Right lobe of liver (tissue), 6 donors: ENCODE measurements around the gene PLA2G2C. TPM values are rescaled to one million over a fixed set of nuclear protein-coding genes. Genes with fewer than 3 reads are reported as not detected.

ENCODE experiments used
- ATAC-seq, 4 donors: fragments of 200-7000 bp; cut with Tn5 transposase; one replicate each; pipeline ENCODE4 v1.9.1; 2020; ENCODE audit warnings: mild to moderate bottlenecking in 4 of 4, moderate library complexity in 4 of 4
- DNase-seq, 3 donors: peaks; one replicate each; pipeline ENCODE4 v3.0.0-alpha.2; 2020
- H3K27ac ChIP-seq, 3 donors: fragments of 200-600 bp; one replicate each; pipeline ENCODE4 v1.8.0; 2022
- H3K27me3 ChIP-seq, 2 donors: fragments of 200-600 bp; one replicate each; pipeline ENCODE4 v1.8.0; 2022
- H3K36me3 ChIP-seq, 4 donors: fragments of 200-600 bp; sonication (generic) in 1 of 4; one replicate each; pipeline versions ENCODE4 v1.5.1 to v1.8.0; 2017 to 2022; ENCODE audit warnings: control low read depth in 1 of 4
- H3K4me1 ChIP-seq, 4 donors: fragments of 200-600 bp; sonication (generic) in 1 of 4; one replicate each; pipeline versions ENCODE4 v1.5.1 to v1.8.0; 2017 to 2022; ENCODE audit warnings: control low read depth in 1 of 4
- H3K4me3 ChIP-seq, 3 donors: fragments of 200-600 bp; one replicate each; pipeline ENCODE4 v1.8.0; 2022
- H3K9me3 ChIP-seq, 4 donors: fragments of 200-600 bp; sonication (generic) in 1 of 4; one replicate each; pipeline versions ENCODE4 v1.5.1 to v1.8.0; 2017 to 2022; ENCODE audit warnings: control low read depth in 1 of 4
- POLR2A ChIP-seq: fragments of 450-650 bp; IDR thresholded peaks from one replicate; pipeline ENCODE4 v1.6.1; 2017; ENCODE audit warnings: antibody characterized with exemption, mild to moderate bottlenecking
- WGBS: methylation state at CpG from one replicate; pipeline ENCODE4 v1.1.6; 2018; ENCODE audit warnings: low coverage, low lambda C conversion rate; ENCODE audit not compliant: insufficient coverage; ENCODE audit errors: missing lambda C conversion rate; 5-methylcytosine and 5-hydroxymethylcytosine counted together
- intact Hi-C, 2 donors: fragments of 100-400 bp; cut with DNase I; formaldehyde crosslinking; loops; one replicate each; pipeline versions ENCODE4 v1.11.2 to v1.14.1; 2022
- total RNA-seq, 6 experiments: library from RNA; depleted of rRNA in 2 of 6; stranded (reverse); fragments of >200 nt in 2 of 6; fragmentation: NEBNext Ultra II Directional in 3 of 6; extraction: Animal tissue kit (Norgen Biotek cat#: 25700) in 3 of 6; gene quantifications; one replicate each; pipeline versions ENCODE4 v1.1.0 to v1.2.4, GENCODE V29; 2016 to 2023
- TF ChIP-seq, protein P1 (sequence below), 4 donors: fragments of 200-600 bp in 3 of 4; fragments of 450-650 bp in 1 of 4; IDR thresholded peaks; one replicate each; pipeline versions ENCODE4 v1.5.1 to v1.8.0; 2016 to 2022; ENCODE audit warnings: antibody characterized with exemption in 4 of 4, mild to moderate bottlenecking in 2 of 4
- donor health status: DM: no; HTN: yes; CAD: no.
- donor health status: DM: no; HTN: no; CAD: no.
- donor health status: DM: no; HTN: no; CAD: no.
- donor health status: DM: no; HTN: yes; CAD: no.
- donor health status: DM: no; HTN: yes; CAD: no.

The PLA2G2C gene
- total RNA-seq, 6 experiments from 2014 or later = not detected

DNA sequence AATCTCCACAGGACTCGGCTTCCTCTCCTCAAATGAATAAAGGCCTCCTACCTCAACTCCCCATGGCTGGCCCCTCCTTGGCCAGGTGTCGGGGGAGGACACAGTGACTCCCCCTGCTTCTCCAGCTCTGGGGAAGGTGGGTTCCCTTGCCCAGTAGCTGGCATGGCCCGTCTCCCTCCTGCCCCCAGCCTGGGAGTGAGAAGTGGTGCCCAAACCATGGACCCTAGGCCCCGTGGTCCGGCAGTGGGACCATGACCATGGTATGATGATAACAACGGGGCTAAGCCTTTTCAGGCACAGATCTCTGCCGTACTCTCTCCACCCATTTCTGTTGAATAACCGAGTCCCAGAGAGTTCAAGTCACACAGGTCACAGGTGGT lies 36.0 kb downstream of the PLA2G2C start:
- WGBS = 20% methylated on average over 1 of the region's 8 CpGs

DNA sequence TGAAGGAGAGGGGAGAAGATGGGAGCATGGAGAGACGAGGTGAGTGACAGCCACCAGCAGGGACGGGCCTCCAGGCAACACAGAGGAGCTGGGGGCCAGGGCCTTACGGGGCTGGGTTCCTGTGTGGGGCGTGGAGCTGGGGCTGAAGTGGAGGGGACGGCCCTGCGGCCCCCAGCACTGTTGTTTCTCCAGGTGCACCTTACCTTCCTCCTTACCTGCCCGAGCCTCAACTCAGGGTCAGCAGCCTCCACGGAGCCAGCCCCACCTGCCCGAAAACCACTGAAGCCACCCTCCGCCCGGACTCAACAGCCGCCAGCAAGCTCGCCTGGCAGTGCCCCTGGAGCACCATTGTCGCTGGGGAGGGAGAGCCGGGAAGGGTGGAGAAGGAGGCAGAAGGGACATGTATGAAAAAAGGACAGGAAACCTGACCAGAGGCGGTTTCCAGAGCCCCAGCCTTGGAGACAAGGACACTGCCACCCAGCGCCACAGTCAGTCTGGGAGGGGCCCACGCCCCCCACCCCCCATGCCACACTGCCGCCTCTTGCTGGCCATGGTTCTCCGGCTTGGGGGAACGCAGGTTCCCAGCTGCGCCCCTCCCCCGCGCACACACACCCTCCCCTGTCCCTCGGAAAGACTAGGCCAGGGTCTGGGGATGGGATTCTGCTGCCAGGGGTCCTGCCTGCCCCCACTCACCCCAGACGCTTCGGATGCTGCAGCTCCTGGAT lies 36.6 kb downstream of the PLA2G2C start:
- TF ChIP-seq, protein P1, sequence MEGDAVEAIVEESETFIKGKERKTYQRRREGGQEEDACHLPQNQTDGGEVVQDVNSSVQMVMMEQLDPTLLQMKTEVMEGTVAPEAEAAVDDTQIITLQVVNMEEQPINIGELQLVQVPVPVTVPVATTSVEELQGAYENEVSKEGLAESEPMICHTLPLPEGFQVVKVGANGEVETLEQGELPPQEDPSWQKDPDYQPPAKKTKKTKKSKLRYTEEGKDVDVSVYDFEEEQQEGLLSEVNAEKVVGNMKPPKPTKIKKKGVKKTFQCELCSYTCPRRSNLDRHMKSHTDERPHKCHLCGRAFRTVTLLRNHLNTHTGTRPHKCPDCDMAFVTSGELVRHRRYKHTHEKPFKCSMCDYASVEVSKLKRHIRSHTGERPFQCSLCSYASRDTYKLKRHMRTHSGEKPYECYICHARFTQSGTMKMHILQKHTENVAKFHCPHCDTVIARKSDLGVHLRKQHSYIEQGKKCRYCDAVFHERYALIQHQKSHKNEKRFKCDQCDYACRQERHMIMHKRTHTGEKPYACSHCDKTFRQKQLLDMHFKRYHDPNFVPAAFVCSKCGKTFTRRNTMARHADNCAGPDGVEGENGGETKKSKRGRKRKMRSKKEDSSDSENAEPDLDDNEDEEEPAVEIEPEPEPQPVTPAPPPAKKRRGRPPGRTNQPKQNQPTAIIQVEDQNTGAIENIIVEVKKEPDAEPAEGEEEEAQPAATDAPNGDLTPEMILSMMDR (IDR thresholded peaks at IDR 0.05) = no peak
- no peak for TF ChIP-seq POLR2A
- no peaks in the 10 kb centered on the region for H3K27me3 ChIP-seq

More for the DNA sequence above, 36.0 kb downstream of the PLA2G2C start:
- intact Hi-C loops = loop anchor here (5.0 kb wide), 2 partner anchors 48 to 233 kb away; no protein-coding TSS in a partner anchor
- no peak overlapping the region for H3K27ac ChIP-seq
- peak in 1 of 3 donors; percentile 18 for DNase-seq
- no peak for ATAC-seq
- H3K27me3 ChIP-seq = no peaks in the 10 kb centered on the region
- TF ChIP-seq, protein P1 (IDR thresholded peaks at IDR 0.05) = no peak
- no peak for TF ChIP-seq POLR2A
- H3K36me3 ChIP-seq = no peaks in the 10 kb centered on the region
- H3K4me1 ChIP-seq = peaks cover 0 to 26% (median 13%) of the 10 kb centered on the region in 4 donors
- no peak overlapping the region for H3K4me3 ChIP-seq
- no peaks in the 10 kb centered on the region for H3K9me3 ChIP-seq

DNA sequence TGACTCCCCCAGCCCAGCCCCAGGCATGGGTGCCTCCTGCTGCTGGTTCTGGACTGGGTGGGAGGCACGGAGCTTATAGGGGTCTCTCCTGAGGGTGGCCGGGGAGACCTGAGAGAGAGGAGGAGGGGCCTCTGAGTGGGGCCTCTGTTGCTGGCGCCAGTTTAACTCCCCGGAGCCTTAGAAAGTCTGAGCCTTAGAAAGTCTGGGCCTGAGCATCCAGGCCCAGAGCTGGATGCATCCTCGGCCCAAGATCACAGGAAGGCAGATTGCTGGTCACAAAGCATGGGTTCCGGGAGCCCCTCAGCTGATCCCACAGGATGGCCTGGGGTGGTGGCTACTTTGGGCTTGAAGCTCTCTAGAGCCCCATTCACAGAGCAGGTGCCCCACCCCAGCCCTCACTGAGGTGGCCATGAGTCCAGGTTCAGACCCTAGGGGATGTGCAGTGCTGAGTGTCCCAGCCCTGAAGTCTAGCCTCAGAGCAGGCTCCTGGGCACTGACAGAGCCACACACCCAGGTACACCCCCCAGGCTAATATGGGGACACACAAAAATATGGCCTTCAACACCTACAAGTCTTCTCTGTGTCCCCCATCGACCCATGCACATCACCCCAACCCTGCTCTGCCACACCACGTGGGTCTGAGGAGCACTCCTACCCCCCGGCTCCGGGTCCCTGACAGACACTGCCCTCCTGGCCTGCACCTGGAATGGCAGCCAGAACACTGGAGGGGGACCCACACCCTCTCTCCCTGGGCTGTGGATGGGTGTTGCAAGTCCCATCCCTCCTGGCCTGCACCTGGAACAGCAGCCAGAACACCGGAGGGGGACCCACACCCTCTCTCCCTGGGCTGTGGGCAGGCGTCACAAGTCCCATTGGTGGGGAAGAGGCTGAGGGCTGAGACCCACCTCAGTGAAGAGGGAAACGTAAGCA lies 37.5 kb downstream of the PLA2G2C start:
- no peak for ATAC-seq
- H3K36me3 ChIP-seq = no peaks in the 10 kb centered on the region
- no CpG with 5 or more reads among the region's 13 CpGs for WGBS
- no peaks in the 10 kb centered on the region for H3K9me3 ChIP-seq
- H3K27me3 ChIP-seq = no peaks in the 10 kb centered on the region
- intact Hi-C loops = loop anchor here in 1 of 2 donors (10.0 kb wide), 1 partner anchor 224 kb away; the partner anchor contains the start of gene PLA2G2E
- peaks cover 0 to 18% (median 8%) of the 10 kb centered on the region in 4 donors for H3K4me1 ChIP-seq
- H3K4me3 ChIP-seq = no peak overlapping the region
- TF ChIP-seq, protein P1 (IDR thresholded peaks at IDR 0.05) = no peak
- no peak for TF ChIP-seq POLR2A
- H3K27ac ChIP-seq = no peak overlapping the region
- peak in 1 of 3 donors; percentile 11 for DNase-seq

More for the DNA sequence above, 36.6 kb downstream of the PLA2G2C start:
- intact Hi-C loops = loop anchor here (5.0 to 10.0 kb wide), 3 partner anchors 47 to 232 kb away; partner anchors contain the start of gene PLA2G2E (in 1 of the 2)
- Histone ChIP-seq H3K36me3 (no peaks in the 10 kb centered on the region), H3K4me3 (no peak overlapping the region), H3K27ac (no peak overlapping the region), H3K9me3 (no peaks in the 10 kb centered on the region), H3K4me1 (peaks cover 0 to 24% (median 13%) of the 10 kb centered on the region in 4 donors)
- peak in 1 of 3 donors; percentile 18 for DNase-seq
- ATAC-seq = no peak
- WGBS = 85% methylated on average over 4 of the region's 27 CpGs

DNA sequence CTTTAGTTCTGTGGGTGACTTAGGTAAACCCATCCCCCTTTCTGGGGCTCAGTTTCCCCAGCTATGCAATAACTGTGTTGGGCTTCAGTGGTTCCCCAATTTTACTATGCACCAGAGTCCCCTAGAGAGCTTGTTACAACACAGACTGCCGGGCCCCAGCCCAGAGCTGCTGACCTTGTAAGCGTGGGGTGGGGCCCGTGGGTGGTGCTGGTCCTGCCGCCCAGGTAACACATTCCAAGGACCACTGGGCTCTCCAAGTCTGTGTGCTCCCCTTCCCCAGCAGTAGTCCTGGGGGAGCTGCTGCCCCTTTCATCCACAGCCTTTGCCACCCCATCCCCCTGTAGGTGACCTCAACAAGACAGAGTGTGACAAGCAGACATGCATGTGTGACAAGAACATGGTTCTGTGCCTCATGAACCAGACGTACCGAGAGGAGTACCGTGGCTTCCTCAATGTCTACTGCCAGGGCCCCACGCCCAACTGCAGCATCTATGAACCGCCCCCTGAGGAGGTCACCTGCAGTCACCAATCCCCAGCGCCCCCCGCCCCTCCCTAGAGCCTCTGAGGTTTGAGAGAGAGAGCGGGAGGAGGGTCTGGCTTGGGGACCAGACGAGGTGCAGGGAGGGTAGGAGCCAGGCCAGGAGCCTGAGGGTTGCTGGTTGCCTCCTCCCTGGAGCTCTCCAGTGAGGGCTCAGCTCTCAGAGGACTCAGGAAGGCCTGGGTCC lies 38.3 kb downstream of the PLA2G2C start:
- H3K27me3 ChIP-seq = no peaks in the 10 kb centered on the region
- WGBS = no CpG with 5 or more reads among the region's 13 CpGs
- H3K4me3 ChIP-seq = no peak overlapping the region
- intact Hi-C loops = loop anchor here in 1 of 2 donors (10.0 kb wide), 1 partner anchor 223 kb away; the partner anchor contains the start of gene PLA2G2E
- DNase-seq = peak in 1 of 3 donors; percentile 11
- no peaks in the 10 kb centered on the region for H3K9me3 ChIP-seq
- no peak for ATAC-seq
- H3K36me3 ChIP-seq = no peaks in the 10 kb centered on the region
- H3K27ac ChIP-seq = no peak overlapping the region
- TF ChIP-seq, protein P1 (IDR thresholded peaks at IDR 0.05) = no peak
- TF ChIP-seq POLR2A = no peak
- H3K4me1 ChIP-seq = peaks cover 0 to 11% (median 6%) of the 10 kb centered on the region in 4 donors
